Measurements from ENCODE around the gene SLC22A16.

SLC22A16 gene

DNA sequence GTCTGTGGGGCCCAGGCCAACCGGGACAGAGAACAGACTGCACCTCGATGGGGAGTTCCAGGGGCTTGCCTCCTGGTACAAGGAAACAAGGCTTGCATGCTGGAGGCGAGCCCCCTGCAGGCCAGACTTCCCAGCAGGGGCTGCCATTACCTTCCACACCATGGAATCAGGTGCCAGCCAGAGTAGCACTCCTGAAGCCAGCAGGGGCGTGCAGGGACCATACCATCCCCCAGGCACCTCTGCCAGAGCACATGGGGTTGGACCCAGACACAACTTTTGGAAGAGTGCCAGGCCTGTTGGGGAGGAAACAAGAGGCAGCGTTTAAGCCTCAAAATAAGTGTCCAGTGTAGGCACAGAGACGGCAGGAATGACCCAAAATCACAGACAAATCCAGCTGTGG lies 67.5 kb downstream of the SLC22A16 start:
- Histone ChIP-seq H3K27ac (ENCODE audit: poor library complexity, severe bottlenecking) (no peak overlapping the region), H3K9me3 (ENCODE audit: severe bottlenecking) (no peaks in the 10 kb centered on the region), H3K4me3 (ENCODE audit: severe bottlenecking) (no peak overlapping the region), H3K36me3 (ENCODE audit: low read depth) (no peaks in the 10 kb centered on the region), H3K27me3 (ENCODE audit: insufficient read depth, poor library complexity, severe bottlenecking) (no peaks in the 10 kb centered on the region), H3K4me1 (ENCODE audit: insufficient read depth, poor library complexity, severe bottlenecking) (no peaks in the 10 kb centered on the region)
- ATAC-seq (ENCODE audit: low read depth), result no peak
- no peak for DNase-seq (ENCODE audit: low spot score)
- no peak for TF ChIP-seq CTCF (IDR thresholded peaks at IDR 0.05; ENCODE audit: poor library complexity, severe bottlenecking)

- Histone ChIP-seq H3K27ac (ENCODE audit: poor library complexity, severe bottlenecking) (no peak overlapping the region), H3K27me3 (ENCODE audit: insufficient read depth, poor library complexity, severe bottlenecking) (no peaks in the 10 kb centered on the region), H3K4me3 (ENCODE audit: severe bottlenecking) (no peak overlapping the region), H3K9me3 (ENCODE audit: severe bottlenecking) (no peaks in the 10 kb centered on the region), H3K4me1 (ENCODE audit: insufficient read depth, poor library complexity, severe bottlenecking) (no peaks in the 10 kb centered on the region), H3K36me3 (ENCODE audit: low read depth) (no peaks in the 10 kb centered on the region)
- no peak for TF ChIP-seq CTCF (IDR thresholded peaks at IDR 0.05; ENCODE audit: poor library complexity, severe bottlenecking)
- DNase-seq (ENCODE audit: low spot score) (no peak), ATAC-seq (ENCODE audit: low read depth) (no peak)
These were observed 71.8 kb downstream of the SLC22A16 start for GRCh38 chr6:110404607-110405006.

GRCh38 chr6:110401585-110402176 lies 74.7 kb downstream of the SLC22A16 start:
- H3K4me1 ChIP-seq (ENCODE audit: insufficient read depth, poor library complexity, severe bottlenecking), result no peaks in the 10 kb centered on the region
- H3K27ac ChIP-seq (ENCODE audit: poor library complexity, severe bottlenecking), result no peak overlapping the region
- no peak for TF ChIP-seq CTCF (IDR thresholded peaks at IDR 0.05; ENCODE audit: poor library complexity, severe bottlenecking)
- no peaks in the 10 kb centered on the region for H3K36me3 ChIP-seq (ENCODE audit: low read depth)
- ATAC-seq (ENCODE audit: low read depth) (no peak), DNase-seq (ENCODE audit: low spot score) (no peak)
- H3K4me3 ChIP-seq (ENCODE audit: severe bottlenecking), result no peak overlapping the region
- H3K9me3 ChIP-seq (ENCODE audit: severe bottlenecking), result no peaks in the 10 kb centered on the region
- H3K27me3 ChIP-seq (ENCODE audit: insufficient read depth, poor library complexity, severe bottlenecking), result no peaks in the 10 kb centered on the region

- Histone ChIP-seq H3K27me3 (ENCODE audit: insufficient read depth, poor library complexity, severe bottlenecking) (no peaks in the 10 kb centered on the region), H3K4me3 (ENCODE audit: severe bottlenecking) (no peak overlapping the region)
- ATAC-seq (ENCODE audit: low read depth), result no peak
These were observed 76.2 kb downstream of the SLC22A16 start for GRCh38 chr6:110400208-110400607.

More at GRCh38 chr6:110400208-110400607, 76.2 kb downstream of the SLC22A16 start:
- H3K36me3 ChIP-seq (ENCODE audit: low read depth), result no peaks in the 10 kb centered on the region
- DNase-seq (ENCODE audit: low spot score), result no peak
- no peaks in the 10 kb centered on the region for H3K9me3 ChIP-seq (ENCODE audit: severe bottlenecking)
- no peaks in the 10 kb centered on the region for H3K4me1 ChIP-seq (ENCODE audit: insufficient read depth, poor library complexity, severe bottlenecking)
- no peak overlapping the region for H3K27ac ChIP-seq (ENCODE audit: poor library complexity, severe bottlenecking)
- TF ChIP-seq CTCF (IDR thresholded peaks at IDR 0.05; ENCODE audit: poor library complexity, severe bottlenecking), result no peak
